GM23248 (cell line): ENCODE results near the gene SDR9C7.

Experiments used
- EZH2 ChIP-seq: fragments of 200-600 bp; sonication (generic); IDR thresholded peaks from 2 replicates; pipeline ENCODE4 v1.6.1; 2018; ENCODE audit warnings: antibody characterized with exemption, mild to moderate bottlenecking; ENCODE audit not compliant: insufficient read depth, poor library complexity, severe bottlenecking
- EZH2phosphoT487 ChIP-seq: fragments of 200-600 bp; sonication (generic); IDR thresholded peaks from 2 replicates; pipeline ENCODE4 v1.6.1; 2018; ENCODE audit warnings: antibody characterized with exemption, moderate library complexity, mild to moderate bottlenecking, low read depth; ENCODE audit not compliant: insufficient read depth

DNA sequence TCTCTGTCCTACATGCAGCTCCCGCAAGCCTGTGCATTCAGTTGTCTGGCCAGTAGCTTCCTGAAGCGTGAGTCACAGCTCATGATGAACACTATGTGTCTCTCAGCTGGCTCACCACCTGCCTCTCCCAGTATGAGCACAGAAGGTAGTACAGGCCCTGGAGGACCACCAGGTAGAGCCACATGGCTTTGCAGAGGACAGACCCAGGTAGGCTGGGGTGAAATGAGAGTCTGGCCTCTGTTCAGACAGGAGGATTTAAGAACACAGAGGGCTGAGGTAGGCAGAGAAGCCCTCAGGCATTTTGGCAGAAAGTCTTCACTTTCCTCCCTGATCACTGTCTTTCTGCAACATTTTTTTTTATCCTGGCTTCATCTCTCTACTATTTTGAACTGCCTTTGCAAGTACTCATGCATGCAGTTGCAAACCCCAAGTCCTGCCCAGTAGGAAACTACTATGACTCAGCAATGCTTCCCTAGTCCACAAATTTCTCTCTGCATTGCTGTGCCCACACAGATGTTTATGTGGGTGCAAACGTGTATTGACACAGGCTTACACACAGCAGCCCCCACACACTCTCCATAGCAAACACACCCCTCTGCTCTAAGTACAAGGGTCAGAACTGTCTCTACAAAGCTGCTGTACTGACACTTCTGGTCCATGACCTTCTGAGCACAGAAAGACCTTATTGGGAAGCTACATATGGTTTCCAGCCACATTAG lies 7.2 kb upstream of the SDR9C7 start:
- TF ChIP-seq EZH2: no peak
- TF ChIP-seq EZH2phosphoT487: no peak
